Body of pancreas (tissue), 4 donors: ENCODE results near the gene PNPLA6. TPM values are rescaled to one million over a fixed set of nuclear protein-coding genes. Genes with fewer than 3 reads are reported as not detected.
A peak's percentile ranks its signal among the peaks of the same experiment; 100 is the strongest.

ENCODE experiments used
- ATAC-seq: fragments of 150-250 bp; one replicate; pipeline ENCODE4 v1.9.1; 2016
- DNase-seq, 4 donors: peaks; one replicate each; pipeline ENCODE4 v3.0.0-alpha.2; 2019
- H3K27ac ChIP-seq, 4 donors: fragments of 200-600 bp; sonication (generic); 1 replicate in 3 of 4; 2 replicates in 1 of 4; pipeline versions ENCODE4 v1.5.1 to v1.6.1; 2016 to 2019; ENCODE audit warnings: mild to moderate bottlenecking in 1 of 4, mixed read lengths in 1 of 4, moderate library complexity in 1 of 4
- H3K27me3 ChIP-seq, 2 donors: fragments of 200-600 bp; sonication (generic); one replicate each; pipeline ENCODE4 v1.6.0; 2016; ENCODE audit warnings: mild to moderate bottlenecking in 1 of 2
- H3K36me3 ChIP-seq, 2 donors: fragments of 200-600 bp; sonication (generic); replicated peaks in 1 of 2; 2 replicates each; pipeline ENCODE4 v1.5.1; 2016; ENCODE audit warnings: low read depth in 2 of 2; ENCODE audit not compliant: insufficient read depth in 1 of 2
- H3K4me1 ChIP-seq: fragments of 200-600 bp; sonication (generic); one replicate; pipeline ENCODE4 v1.6.0; 2016
- H3K4me3 ChIP-seq, 2 donors: fragments of 200-600 bp; sonication (generic); 1 replicate in 1 of 2; 2 replicates in 1 of 2; pipeline ENCODE4 v1.5.1; 2016 to 2019
- H3K9me3 ChIP-seq, 3 donors: fragments of 200-600 bp; sonication (generic); 1 replicate in 2 of 3; 2 replicates in 1 of 3; pipeline ENCODE4 v1.5.1; 2016
- POLR2A ChIP-seq, 3 donors: fragments of 450-650 bp; IDR thresholded peaks; one replicate each; pipeline ENCODE4 v1.6.1; 2016; ENCODE audit warnings: antibody characterized with exemption in 3 of 3, mild to moderate bottlenecking in 2 of 3
- WGBS, 2 donors: methylation state at CpG; one replicate each; pipeline ENCODE4 v1.1.5; 2017; 5-methylcytosine and 5-hydroxymethylcytosine counted together
- intact Hi-C: fragments of 100-400 bp; cut with DNase I; formaldehyde crosslinking; loops from one replicate; pipeline ENCODE4 v1.15.1; 2023
- total RNA-seq, 2 donors: library from RNA; depleted of rRNA; stranded (reverse); fragments of >200 nt; gene quantifications; one replicate each; pipeline ENCODE4 v1.1.0, GENCODE V29; 2016
- TF ChIP-seq, protein P1 (sequence below), 7 experiments: fragments of 450-650 bp in 4 of 7; fragments of 200-600 bp in 3 of 7; sonication (generic) in 3 of 7; IDR thresholded peaks; one replicate each; pipeline ENCODE4 v1.5.1; 2016 to 2019; ENCODE audit warnings: antibody characterized with exemption in 7 of 7

The PNPLA6 gene
- total RNA-seq, 2 donors from 2014 or later = 43.8 to 52.1 TPM

DNA sequence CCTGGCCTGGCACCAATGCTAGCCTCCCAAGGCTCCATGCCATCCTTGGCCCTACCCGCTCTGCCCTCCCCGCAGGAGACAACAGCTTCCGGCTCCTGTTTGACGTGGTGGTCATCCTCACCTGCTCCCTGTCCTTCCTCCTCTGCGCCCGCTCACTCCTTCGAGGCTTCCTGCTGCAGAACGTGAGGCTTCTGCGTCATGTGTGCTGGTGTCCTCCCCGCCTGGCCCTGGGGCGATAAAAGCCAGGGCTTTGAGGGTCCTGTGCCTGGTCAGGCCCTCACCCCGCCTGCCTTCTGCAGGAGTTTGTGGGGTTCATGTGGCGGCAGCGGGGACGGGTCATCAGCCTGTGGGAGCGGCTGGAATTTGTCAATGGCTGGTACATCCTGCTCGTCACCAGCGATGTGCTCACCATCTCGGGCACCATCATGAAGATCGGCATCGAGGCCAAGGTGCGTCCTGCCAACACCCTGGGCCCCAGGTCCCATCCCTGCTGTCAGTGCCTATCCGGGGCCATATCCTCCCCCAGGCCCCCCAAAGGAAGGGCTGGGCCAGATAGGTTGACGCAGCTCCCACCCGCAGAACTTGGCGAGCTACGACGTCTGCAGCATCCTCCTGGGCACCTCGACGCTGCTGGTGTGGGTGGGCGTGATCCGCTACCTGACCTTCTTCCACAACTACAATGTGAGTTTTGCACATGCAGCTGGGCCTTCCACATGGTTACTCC lies 6.8 kb upstream of the PNPLA6 start:
- TF ChIP-seq, protein P1, sequence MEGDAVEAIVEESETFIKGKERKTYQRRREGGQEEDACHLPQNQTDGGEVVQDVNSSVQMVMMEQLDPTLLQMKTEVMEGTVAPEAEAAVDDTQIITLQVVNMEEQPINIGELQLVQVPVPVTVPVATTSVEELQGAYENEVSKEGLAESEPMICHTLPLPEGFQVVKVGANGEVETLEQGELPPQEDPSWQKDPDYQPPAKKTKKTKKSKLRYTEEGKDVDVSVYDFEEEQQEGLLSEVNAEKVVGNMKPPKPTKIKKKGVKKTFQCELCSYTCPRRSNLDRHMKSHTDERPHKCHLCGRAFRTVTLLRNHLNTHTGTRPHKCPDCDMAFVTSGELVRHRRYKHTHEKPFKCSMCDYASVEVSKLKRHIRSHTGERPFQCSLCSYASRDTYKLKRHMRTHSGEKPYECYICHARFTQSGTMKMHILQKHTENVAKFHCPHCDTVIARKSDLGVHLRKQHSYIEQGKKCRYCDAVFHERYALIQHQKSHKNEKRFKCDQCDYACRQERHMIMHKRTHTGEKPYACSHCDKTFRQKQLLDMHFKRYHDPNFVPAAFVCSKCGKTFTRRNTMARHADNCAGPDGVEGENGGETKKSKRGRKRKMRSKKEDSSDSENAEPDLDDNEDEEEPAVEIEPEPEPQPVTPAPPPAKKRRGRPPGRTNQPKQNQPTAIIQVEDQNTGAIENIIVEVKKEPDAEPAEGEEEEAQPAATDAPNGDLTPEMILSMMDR (IDR thresholded peaks at IDR 0.05) = no peak
- no peak for TF ChIP-seq POLR2A (IDR thresholded peaks at IDR 0.05)

DNA sequence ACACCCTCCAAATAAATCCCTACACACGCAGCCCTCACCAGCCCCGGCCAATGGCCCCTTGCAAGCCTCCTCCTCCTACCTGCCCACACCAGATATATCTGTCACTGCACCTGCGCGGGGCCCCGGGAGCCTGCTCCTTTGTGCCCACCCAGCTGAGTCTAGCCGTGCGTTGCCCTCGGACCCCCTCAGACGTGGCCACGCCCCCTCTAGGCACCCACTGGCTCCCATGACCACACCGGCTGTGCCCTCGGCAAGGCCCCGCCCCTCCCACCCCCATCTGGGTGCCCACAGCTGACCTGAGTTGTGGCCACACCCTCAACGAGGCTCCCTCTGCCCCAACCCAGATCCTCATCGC lies 6.3 kb upstream of the PNPLA6 start:
- H3K9me3 ChIP-seq = no peaks in the 10 kb centered on the region
- H3K4me1 ChIP-seq = peaks cover 8% of the 10 kb centered on the region
- intact Hi-C loops = no loop called here
- peaks cover 0 to 2% of the 10 kb centered on the region in 2 donors for H3K36me3 ChIP-seq
- H3K27me3 ChIP-seq = no peaks in the 10 kb centered on the region
- WGBS, 2 donors = 82 to 84% methylated on average over 6 to 14 of the region's 15 CpGs
- no peak for ATAC-seq
- no peak overlapping the region for H3K27ac ChIP-seq
- no peak for DNase-seq
- no peak overlapping the region for H3K4me3 ChIP-seq
- TF ChIP-seq POLR2A (IDR thresholded peaks at IDR 0.05) = no peak
- TF ChIP-seq, protein P1 (IDR thresholded peaks at IDR 0.05) = no peak

More for the DNA sequence above, 6.8 kb upstream of the PNPLA6 start:
- no peak overlapping the region for H3K27ac ChIP-seq
- peaks cover 0 to 2% of the 10 kb centered on the region in 2 donors for H3K36me3 ChIP-seq
- ATAC-seq (no peak), DNase-seq (no peak)
- WGBS, 2 donors = 93 to 96% methylated on average over 21 to 25 of the region's 32 CpGs
- peaks cover 11% of the 10 kb centered on the region for H3K4me1 ChIP-seq
- intact Hi-C loops = no loop called here
- no peaks in the 10 kb centered on the region for H3K27me3 ChIP-seq
- no peaks in the 10 kb centered on the region for H3K9me3 ChIP-seq
- H3K4me3 ChIP-seq = no peak overlapping the region

DNA sequence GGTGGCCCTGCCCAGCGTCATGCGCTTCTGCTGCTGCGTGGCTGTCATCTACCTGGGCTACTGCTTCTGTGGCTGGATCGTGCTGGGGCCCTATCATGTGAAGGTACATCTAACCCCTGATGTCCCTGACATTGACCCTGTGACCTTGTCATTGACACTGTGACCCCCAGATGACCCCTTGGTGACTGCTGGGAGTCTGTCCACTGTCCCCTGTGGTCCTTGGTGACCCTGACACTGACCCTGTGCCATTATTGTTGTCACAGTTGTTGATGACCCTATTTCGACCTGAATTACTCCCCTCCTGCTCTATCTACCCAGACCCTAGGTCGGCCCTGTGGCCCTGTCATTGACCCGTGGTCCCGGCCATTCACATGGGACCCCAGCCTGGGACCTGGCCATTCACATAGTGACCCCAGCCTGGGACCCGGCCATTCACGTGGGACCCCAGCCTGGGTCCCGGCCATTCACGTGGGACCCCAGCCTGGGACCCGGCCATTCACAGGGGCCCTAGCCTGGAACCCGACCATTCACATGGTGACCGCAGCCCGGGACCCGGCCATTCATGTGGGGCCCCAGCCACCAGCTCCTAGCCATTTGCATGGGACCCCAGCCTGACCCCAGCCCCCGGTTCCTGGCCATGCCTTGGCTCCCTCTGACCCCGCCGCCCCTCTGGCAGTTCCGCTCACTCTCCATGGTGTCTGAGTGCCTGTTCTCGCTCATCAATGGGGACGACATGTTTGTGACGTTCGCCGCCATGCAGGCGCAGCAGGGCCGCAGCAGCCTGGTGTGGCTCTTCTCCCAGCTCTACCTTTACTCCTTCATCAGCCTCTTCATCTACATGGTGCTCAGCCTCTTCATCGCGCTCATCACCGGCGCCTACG lies 5.7 kb upstream of the PNPLA6 start:
- intact Hi-C loops = no loop called here
- WGBS, 2 donors = 91 to 95% methylated on average over 17 to 27 of the region's 33 CpGs
- Histone ChIP-seq H3K27ac (no peak overlapping the region), H3K4me1 (peaks cover 11% of the 10 kb centered on the region), H3K9me3 (no peaks in the 10 kb centered on the region), H3K27me3 (no peaks in the 10 kb centered on the region), H3K4me3 (no peak overlapping the region), H3K36me3 (peaks cover 0 to 2% of the 10 kb centered on the region in 2 donors)
- TF ChIP-seq, protein P1 (IDR thresholded peaks at IDR 0.05) = no peak
- ATAC-seq (no peak), DNase-seq (no peak)

DNA sequence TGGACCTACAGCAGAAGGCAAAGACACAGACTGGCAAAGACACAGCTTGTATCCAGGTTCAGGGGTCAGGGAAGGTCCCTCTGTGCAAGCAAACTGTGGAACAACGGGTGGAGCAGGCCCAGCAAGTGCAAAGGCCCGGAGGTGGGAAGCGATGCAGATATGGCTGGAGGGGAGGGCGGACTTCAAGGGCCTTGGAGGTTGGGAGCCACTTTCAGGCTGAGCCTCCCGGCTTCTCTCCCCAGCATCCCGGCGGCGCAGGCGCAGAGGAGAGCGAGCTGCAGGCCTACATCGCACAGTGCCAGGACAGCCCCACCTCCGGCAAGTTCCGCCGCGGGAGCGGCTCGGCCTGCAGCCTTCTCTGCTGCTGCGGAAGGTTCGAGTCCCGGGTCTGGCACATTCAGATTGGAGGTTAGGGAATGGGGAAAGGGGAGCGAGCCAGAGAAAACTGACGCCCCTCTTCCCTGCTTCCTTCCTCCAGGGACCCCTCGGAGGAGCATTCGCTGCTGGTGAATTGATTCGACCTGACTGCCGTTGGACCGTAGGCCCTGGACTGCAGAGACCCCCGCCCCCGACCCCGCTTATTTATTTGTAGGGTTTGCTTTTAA lies 2.1 kb upstream of the PNPLA6 start:
- WGBS, 2 donors = 0 to 29% methylated on average over 10 to 30 of the region's 30 CpGs
- peak overlapping the region; percentile 84 to 93 (median 88) for H3K27ac ChIP-seq
- TF ChIP-seq, protein P1 (IDR thresholded peaks at IDR 0.05) = no peak
- no peak for TF ChIP-seq POLR2A (IDR thresholded peaks at IDR 0.05)

More for the DNA sequence above, 2.1 kb upstream of the PNPLA6 start:
- peaks cover 19% of the 10 kb centered on the region for H3K4me1 ChIP-seq
- H3K27me3 ChIP-seq = no peaks in the 10 kb centered on the region
- ATAC-seq (no peak), DNase-seq (peak; percentile 60 to 64 (median 62))
- peak overlapping the region; percentile 55 to 78 for H3K4me3 ChIP-seq
- intact Hi-C loops = no loop called here
- no peaks in the 10 kb centered on the region for H3K9me3 ChIP-seq
- no peaks in the 10 kb centered on the region for H3K36me3 ChIP-seq
